WERI-Rb-1 (cell line): ENCODE results near the gene SNX27.

Experiments
- DNase-seq: peaks from one replicate; pipeline ENCODE4 v3.0.0-alpha.2; 2020
- H3K27ac ChIP-seq: fragments of 250-450 bp; sonication (Bioruptor Pico); 2 replicates; pipeline ENCODE4 v1.5.1; 2020; ENCODE audit warnings: mild to moderate bottlenecking, moderate library complexity
- H3K27me3 ChIP-seq: fragments of 250-450 bp; sonication (Bioruptor Pico); 2 replicates; pipeline ENCODE4 v1.5.1; 2021; ENCODE audit warnings: mild to moderate bottlenecking, low read depth, moderate library complexity; ENCODE audit not compliant: insufficient read depth, severe bottlenecking
- H3K36me3 ChIP-seq: fragments of 250-450 bp; sonication (Bioruptor Pico); 2 replicates; pipeline ENCODE4 v1.5.1; 2020; ENCODE audit warnings: mild to moderate bottlenecking, moderate library complexity
- H3K4me3 ChIP-seq: 2 replicates; pipeline ENCODE4 v1.5.1; 2011; ENCODE audit warnings: low read depth, mild to moderate bottlenecking, control low read depth, low read length
- H3K9me3 ChIP-seq: fragments of 250-450 bp; sonication (Bioruptor Pico); 2 replicates; pipeline ENCODE4 v1.5.1; 2021; ENCODE audit warnings: mild to moderate bottlenecking, moderate library complexity; ENCODE audit not compliant: severe bottlenecking
- CTCF ChIP-seq: IDR thresholded peaks from 2 replicates; pipeline ENCODE4 v1.5.1; 2011; ENCODE audit warnings: low read depth, mild to moderate bottlenecking, control low read depth, inconsistent platforms, low read length

The SNX27 gene

GRCh38 chr1:151570819-151571218 is 41.0 kb upstream of the SNX27 start:
- Histone ChIP-seq H3K27ac (no peak overlapping the region), H3K36me3 (peaks cover 87% of the 10 kb centered on the region), H3K9me3 (no peaks in the 10 kb centered on the region), H3K4me3 (no peak overlapping the region), H3K27me3 (no peaks in the 10 kb centered on the region)
- TF ChIP-seq CTCF: no peak
- no peak for DNase-seq

- no peak for TF ChIP-seq CTCF
- no peak for DNase-seq
- Histone ChIP-seq H3K9me3 (no peaks in the 10 kb centered on the region), H3K36me3 (peaks cover 84% of the 10 kb centered on the region), H3K4me3 (no peak overlapping the region), H3K27me3 (no peaks in the 10 kb centered on the region), H3K27ac (no peak overlapping the region)
Measured at GRCh38 chr1:151574575-151575529, 37.0 kb upstream of the SNX27 start.

- TF ChIP-seq CTCF: no peak
- H3K27ac ChIP-seq: no peak overlapping the region
- DNase-seq: no peak
- no peak overlapping the region for H3K4me3 ChIP-seq
- H3K27me3 ChIP-seq: no peaks in the 10 kb centered on the region
- no peaks in the 10 kb centered on the region for H3K9me3 ChIP-seq
- peaks cover 86% of the 10 kb centered on the region for H3K36me3 ChIP-seq
Measured at GRCh38 chr1:151577173-151577572, 34.7 kb upstream of the SNX27 start.

GRCh38 chr1:151578941-151579340 is 32.9 kb upstream of the SNX27 start:
- H3K36me3 ChIP-seq: peaks cover 84% of the 10 kb centered on the region
- H3K27me3 ChIP-seq: no peaks in the 10 kb centered on the region
- DNase-seq: no peak
- H3K4me3 ChIP-seq: no peak overlapping the region
- H3K9me3 ChIP-seq: no peaks in the 10 kb centered on the region
- no peak overlapping the region for H3K27ac ChIP-seq
- no peak for TF ChIP-seq CTCF

GRCh38 chr1:151579436-151580225 is 32.2 kb upstream of the SNX27 start:
- no peak for TF ChIP-seq CTCF
- H3K36me3 ChIP-seq: peaks cover 81% of the 10 kb centered on the region
- no peak overlapping the region for H3K4me3 ChIP-seq
- no peaks in the 10 kb centered on the region for H3K27me3 ChIP-seq
- DNase-seq: no peak
- no peak overlapping the region for H3K27ac ChIP-seq
- no peaks in the 10 kb centered on the region for H3K9me3 ChIP-seq
